Measurements from ENCODE around the gene STBD1.

- TF ChIP-seq, protein P1, sequence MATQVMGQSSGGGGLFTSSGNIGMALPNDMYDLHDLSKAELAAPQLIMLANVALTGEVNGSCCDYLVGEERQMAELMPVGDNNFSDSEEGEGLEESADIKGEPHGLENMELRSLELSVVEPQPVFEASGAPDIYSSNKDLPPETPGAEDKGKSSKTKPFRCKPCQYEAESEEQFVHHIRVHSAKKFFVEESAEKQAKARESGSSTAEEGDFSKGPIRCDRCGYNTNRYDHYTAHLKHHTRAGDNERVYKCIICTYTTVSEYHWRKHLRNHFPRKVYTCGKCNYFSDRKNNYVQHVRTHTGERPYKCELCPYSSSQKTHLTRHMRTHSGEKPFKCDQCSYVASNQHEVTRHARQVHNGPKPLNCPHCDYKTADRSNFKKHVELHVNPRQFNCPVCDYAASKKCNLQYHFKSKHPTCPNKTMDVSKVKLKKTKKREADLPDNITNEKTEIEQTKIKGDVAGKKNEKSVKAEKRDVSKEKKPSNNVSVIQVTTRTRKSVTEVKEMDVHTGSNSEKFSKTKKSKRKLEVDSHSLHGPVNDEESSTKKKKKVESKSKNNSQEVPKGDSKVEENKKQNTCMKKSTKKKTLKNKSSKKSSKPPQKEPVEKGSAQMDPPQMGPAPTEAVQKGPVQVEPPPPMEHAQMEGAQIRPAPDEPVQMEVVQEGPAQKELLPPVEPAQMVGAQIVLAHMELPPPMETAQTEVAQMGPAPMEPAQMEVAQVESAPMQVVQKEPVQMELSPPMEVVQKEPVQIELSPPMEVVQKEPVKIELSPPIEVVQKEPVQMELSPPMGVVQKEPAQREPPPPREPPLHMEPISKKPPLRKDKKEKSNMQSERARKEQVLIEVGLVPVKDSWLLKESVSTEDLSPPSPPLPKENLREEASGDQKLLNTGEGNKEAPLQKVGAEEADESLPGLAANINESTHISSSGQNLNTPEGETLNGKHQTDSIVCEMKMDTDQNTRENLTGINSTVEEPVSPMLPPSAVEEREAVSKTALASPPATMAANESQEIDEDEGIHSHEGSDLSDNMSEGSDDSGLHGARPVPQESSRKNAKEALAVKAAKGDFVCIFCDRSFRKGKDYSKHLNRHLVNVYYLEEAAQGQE (IDR thresholded peaks at IDR 0.05; ENCODE audit: unreplicated experiment) = no peak
- no peak for TF ChIP-seq CTCF (conservative IDR thresholded peaks at IDR 0.05; ENCODE audit: low read depth in 2 of 2)
- TF ChIP-seq EZH2 (IDR thresholded peaks at IDR 0.05; ENCODE audit: low read depth, unreplicated experiment) = no peak
- no peak for TF ChIP-seq CREB1 (CRISPR knock-in tag; IDR thresholded peaks at IDR 0.05; ENCODE audit: low read depth)
Observed at GRCh38 chr4:76282941-76283689, 23.4 kb upstream of the STBD1 start.

All from GM23338 (cell line).